IPS DF 19.7 (cell line): Measurements from ENCODE around the gene CPT1A.

Experiments
- DNase-seq: peaks from one replicate; pipeline ENCODE4 v3.0.0-alpha.2; 2013; ENCODE audit warnings: low read depth, low spot score

Gene CPT1A

GRCh38 chr11:68798221-68798813, 43.4 kb downstream of the CPT1A start:
- peak; percentile 38 for DNase-seq

GRCh38 chr11:68796801-68797200, 44.9 kb downstream of the CPT1A start:
- no peak for DNase-seq

GRCh38 chr11:68792400-68792966, 49.2 kb downstream of the CPT1A start:
- no peak for DNase-seq

GRCh38 chr11:68784653-68785052, 57.1 kb downstream of the CPT1A start:
- no peak for DNase-seq

GRCh38 chr11:68783216-68783821, 58.4 kb downstream of the CPT1A start:
- DNase-seq, result no peak

DNA sequence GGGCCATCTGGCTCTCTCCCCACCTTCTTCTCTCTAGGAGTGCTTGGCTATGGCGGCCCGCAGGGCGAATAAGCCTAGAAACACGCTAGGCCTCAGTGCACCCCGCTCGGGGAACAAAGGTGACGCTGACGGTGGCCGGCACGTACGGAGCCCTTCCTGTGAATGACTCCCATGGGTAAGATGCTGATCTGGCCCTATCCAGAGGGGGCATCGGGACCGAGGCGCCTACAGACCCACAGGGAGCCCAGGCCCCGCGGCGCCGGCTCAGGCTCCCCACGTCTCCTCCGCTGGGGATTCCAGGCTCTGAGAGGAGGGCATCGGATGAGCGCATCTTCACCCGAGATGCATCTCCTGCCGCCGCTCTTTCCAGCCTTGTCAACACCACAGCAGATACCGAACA, 59.0 kb downstream of the CPT1A start:
- DNase-seq, result no peak

DNA sequence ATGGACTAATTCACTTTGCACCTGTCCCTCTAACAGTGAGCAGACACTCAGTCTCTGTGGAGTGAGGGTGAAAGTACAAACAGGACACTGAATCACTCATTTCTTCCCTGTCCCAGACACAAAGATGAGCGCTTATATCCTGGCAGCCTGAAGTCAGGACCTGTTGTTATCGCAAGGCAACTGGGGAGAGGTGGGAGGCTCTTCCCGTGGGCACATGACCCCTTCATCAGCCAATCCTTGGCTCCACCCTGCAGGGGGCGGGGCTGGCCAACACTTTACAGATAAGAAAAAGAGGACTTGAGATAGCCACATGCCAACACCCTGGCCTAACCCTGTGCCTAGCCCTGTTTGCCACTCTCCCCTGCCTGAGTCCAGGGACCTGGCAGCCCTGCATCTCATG, 60.9 kb downstream of the CPT1A start:
- peak; percentile 42 for DNase-seq

DNA sequence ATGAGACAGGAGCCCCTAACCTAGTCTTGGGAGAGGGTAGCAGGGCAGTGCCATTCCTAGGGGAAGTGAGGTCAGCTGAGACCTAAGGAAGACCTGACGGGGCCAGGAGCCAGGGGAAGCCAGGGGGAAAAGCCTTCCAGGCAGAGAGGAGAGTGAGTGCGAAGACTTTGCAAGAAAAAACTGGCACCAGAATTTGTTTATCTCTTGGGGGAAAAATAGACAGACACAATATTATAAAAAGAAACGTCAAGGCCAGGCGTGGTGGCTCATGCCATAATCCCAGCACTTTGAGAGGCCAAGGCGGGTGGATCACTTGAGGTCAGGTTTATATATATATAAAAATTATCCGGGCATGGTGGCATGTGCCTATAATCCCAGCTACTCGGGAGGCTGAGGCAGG, 63.5 kb downstream of the CPT1A start:
- no peak for DNase-seq

GRCh38 chr11:68776442-68777235, 65.1 kb downstream of the CPT1A start:
- DNase-seq, result no peak

GRCh38 chr11:68775951-68776388, 65.7 kb downstream of the CPT1A start:
- DNase-seq, result no peak

- no peak for DNase-seq
These were observed 67.5 kb downstream of the CPT1A start for GRCh38 chr11:68774194-68774585.

DNA sequence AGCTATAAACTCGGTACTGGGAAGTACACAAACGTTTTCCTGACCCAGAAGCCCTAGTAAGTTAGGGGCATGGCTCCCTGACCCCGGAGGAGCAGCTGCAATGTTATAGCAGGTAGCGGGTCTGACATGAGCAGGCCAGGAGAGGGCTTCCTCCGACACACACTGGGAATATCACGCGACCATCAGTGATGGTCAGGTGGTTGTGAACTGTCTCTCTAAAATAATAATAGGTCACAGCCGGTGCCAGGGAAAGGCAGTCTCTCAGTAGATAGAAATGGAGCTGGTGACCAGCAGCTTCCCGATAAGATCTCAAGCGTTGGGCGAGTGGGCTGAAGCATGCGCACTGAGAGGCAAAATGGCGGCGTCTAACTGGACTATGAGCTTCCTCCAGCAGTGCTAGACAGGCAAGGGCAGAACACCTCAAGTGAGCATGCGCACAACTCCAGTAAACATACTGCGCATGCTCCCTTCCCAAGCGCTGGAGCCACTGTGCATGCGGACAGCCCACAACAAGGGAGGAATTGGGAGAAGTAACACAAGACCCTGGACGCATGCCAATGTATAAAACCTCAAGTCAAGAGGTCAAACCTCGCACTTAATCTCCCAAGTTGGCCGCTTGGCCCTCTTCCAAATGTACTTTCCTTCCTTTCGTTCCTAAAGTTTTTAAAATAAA, 68.1 kb downstream of the CPT1A start:
- no peak for DNase-seq

- no peak for DNase-seq
These were observed 68.8 kb downstream of the CPT1A start for GRCh38 chr11:68772936-68773335.

- DNase-seq, result no peak
These were observed 70.9 kb downstream of the CPT1A start for GRCh38 chr11:68770781-68771180.

DNA sequence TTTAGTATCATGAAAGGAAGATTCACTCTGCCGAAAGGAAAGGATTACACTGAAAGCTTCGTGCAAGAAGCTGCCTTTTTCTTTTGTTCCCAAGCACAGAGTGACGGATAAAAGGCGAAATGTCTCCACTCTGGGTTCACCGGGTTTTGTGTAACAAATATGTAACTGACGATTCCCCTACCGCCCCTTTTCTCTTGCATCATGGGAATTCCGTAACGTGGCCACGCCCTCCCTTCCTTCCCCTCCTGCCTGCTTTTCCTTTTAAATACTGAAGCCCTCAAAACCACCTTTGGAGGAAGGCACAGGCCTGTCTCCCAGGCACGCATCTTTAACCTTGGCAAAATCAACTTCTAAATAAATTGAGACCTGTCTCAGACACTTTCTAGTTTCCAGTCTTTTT, 74.0 kb downstream of the CPT1A start:
- DNase-seq, result no peak

DNA sequence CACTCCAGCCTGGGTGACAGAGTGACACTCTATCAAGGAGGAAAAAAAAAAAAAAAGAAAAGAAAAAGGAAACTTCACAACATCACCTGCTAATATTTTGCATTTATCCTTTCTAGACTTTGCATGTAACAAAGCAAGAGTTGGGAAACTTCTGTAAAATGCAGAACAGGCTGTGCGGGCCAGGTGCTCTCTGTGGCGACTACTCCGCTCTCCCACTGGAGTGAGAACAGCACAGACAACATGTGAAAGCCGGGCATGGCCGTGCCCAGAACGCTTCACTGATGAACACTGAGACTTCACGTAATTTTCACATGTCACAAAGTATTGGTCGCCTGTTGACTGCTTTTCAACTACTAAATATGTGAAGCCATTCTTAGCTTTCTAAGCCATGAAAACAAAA, 74.9 kb downstream of the CPT1A start:
- no peak for DNase-seq

- no peak for DNase-seq
These were observed 77.0 kb downstream of the CPT1A start for GRCh38 chr11:68764746-68765145.

- no peak for DNase-seq
These were observed 77.6 kb downstream of the CPT1A start for GRCh38 chr11:68763926-68764657.

DNA sequence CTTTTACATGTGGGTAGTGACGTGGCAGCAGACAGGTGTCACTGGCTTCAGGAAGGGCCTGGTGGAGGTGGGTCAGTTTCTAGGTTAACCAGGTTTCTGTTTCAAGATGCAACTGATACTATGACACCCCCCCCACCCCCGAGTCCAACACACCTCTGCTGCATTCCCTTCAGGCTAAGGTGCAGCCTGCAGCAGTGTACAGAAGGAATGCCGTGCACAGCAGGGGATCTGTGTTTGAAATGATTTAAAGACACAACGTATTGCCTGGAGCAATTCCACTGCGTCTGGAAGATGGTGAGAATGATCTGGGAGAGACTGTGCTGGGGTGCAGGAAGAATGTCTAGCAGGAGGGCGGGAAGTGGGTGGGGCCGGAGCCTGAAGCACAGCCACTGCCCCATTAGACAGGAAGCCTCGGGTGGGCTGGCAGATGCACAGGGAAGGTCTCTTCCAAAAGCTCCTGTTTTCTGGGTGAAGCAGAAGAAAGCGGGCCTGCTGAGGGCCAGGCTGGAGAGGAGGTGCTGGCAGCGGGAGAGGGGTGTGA, 78.5 kb downstream of the CPT1A start:
- no peak for DNase-seq

DNA sequence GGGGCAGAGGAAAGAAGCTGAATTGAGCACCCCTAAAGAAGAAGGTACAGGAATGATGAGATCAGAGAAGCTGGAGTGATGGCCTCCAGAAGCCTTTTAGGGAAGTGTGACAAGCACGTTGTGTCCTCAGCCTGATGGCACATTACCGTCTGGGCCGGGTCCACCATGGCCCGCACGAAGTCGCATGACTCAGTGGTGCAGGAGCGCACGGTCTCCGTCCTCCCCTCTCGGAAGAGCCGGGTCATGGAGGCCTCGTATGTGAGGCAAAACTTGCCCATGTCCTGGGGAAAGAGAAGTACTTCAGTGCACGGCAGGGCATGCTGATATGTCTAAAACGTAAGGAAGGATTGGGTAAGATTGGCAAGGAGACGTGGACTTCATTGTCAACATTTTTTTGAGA, 79.2 kb downstream of the CPT1A start:
- DNase-seq, result no peak

GRCh38 chr11:68761801-68762200, 79.9 kb downstream of the CPT1A start:
- no peak for DNase-seq
